Measurements from ENCODE around the gene DNAH5.

The DNAH5 gene

GRCh38 chr5:13700626-13701025 lies 243.9 kb downstream of the DNAH5 start:
- DNase-seq (ENCODE audit: low read depth) = no peak

GRCh38 chr5:13698885-13699284 lies 245.6 kb downstream of the DNAH5 start:
- no peak for DNase-seq (ENCODE audit: low read depth)

- DNase-seq (ENCODE audit: low read depth) = no peak
These were observed 249.3 kb downstream of the DNAH5 start for GRCh38 chr5:13695076-13695712.

GRCh38 chr5:13692172-13692571 lies 252.3 kb downstream of the DNAH5 start:
- DNase-seq (ENCODE audit: low read depth) = no peak

- no peak for DNase-seq (ENCODE audit: low read depth)
These were observed 268.0 kb downstream of the DNAH5 start for GRCh38 chr5:13676531-13676930.

- DNase-seq (ENCODE audit: low read depth) = no peak
These were observed 270.1 kb downstream of the DNAH5 start for GRCh38 chr5:13674391-13674790.

GRCh38 chr5:13673511-13673910 lies 271.0 kb downstream of the DNAH5 start:
- no peak for DNase-seq (ENCODE audit: low read depth)

GRCh38 chr5:13664377-13664776 lies 280.1 kb downstream of the DNAH5 start:
- DNase-seq (ENCODE audit: low read depth) = peak; percentile 99

- DNase-seq (ENCODE audit: low read depth) = peak; percentile 80
These were observed 281.9 kb downstream of the DNAH5 start for GRCh38 chr5:13662626-13663025.

GRCh38 chr5:13661272-13661671 lies 283.2 kb downstream of the DNAH5 start:
- no peak for DNase-seq (ENCODE audit: low read depth)

- no peak for DNase-seq (ENCODE audit: low read depth)
These were observed 284.4 kb downstream of the DNAH5 start for GRCh38 chr5:13660072-13660471.

- DNase-seq (ENCODE audit: low read depth) = no peak
These were observed 285.1 kb downstream of the DNAH5 start for GRCh38 chr5:13659391-13659790.

GRCh38 chr5:13658761-13659160 lies 285.7 kb downstream of the DNAH5 start:
- no peak for DNase-seq (ENCODE audit: low read depth)

- no peak for DNase-seq (ENCODE audit: low read depth)
These were observed 286.3 kb downstream of the DNAH5 start for GRCh38 chr5:13658152-13658551.

GRCh38 chr5:13653709-13654108 lies 290.8 kb downstream of the DNAH5 start:
- DNase-seq (ENCODE audit: low read depth) = no peak

- no peak for DNase-seq (ENCODE audit: low read depth)
These were observed 294.8 kb downstream of the DNAH5 start for GRCh38 chr5:13649656-13650055.

- no peak for DNase-seq (ENCODE audit: low read depth)
These were observed 295.7 kb downstream of the DNAH5 start for GRCh38 chr5:13648822-13649221.

GRCh38 chr5:13643734-13644133 lies 300.8 kb downstream of the DNAH5 start:
- DNase-seq (ENCODE audit: low read depth) = no peak

- no peak for DNase-seq (ENCODE audit: low read depth)
These were observed 301.3 kb downstream of the DNAH5 start for GRCh38 chr5:13643196-13643595.

Data from HS-5 (cell line).